SK-N-SH treated with all-trans-retinoic acid at 6 μM for 48 hours (cell line): ENCODE results near the gene ASB10.

Experiments used
- ATAC-seq: fragments of 200-7000 bp; cut with Tn5 transposase; 3 replicates; pipeline ENCODE4 v1.9.1; 2020; ENCODE audit warnings: mild to moderate bottlenecking, moderate library complexity
- ARNTL ChIP-seq: fragments of 450-650 bp; formaldehyde crosslinking; IDR thresholded peaks from 2 replicates; pipeline ENCODE4 v1.5.0; 2020; ENCODE audit warnings: low read depth, mild to moderate bottlenecking, moderate library complexity, borderline replicate concordance
- BACH2 ChIP-seq: fragments of 250-450 bp; sonication (Bioruptor Pico); IDR thresholded peaks from 2 replicates; pipeline ENCODE4 v1.9.0; 2021; ENCODE audit warnings: mild to moderate bottlenecking, borderline replicate concordance
- CSDC2 ChIP-seq: fragments of 250-450 bp; sonication (Bioruptor Pico); IDR thresholded peaks from 2 replicates; pipeline ENCODE4 v1.5.0; 2020; ENCODE audit warnings: mild to moderate bottlenecking, moderate library complexity
- ESRRG ChIP-seq: fragments of 250-450 bp; sonication (Bioruptor Pico); IDR thresholded peaks from 2 replicates; pipeline ENCODE4 v1.6.1; 2021; ENCODE audit warnings: mild to moderate bottlenecking
- GLIS3 ChIP-seq: fragments of 250-450 bp; sonication (Bioruptor Pico); IDR thresholded peaks from 2 replicates; pipeline ENCODE4 v1.5.0; 2020; ENCODE audit warnings: mild to moderate bottlenecking, moderate library complexity
- ISL1 ChIP-seq: fragments of 250-450 bp; sonication (Bioruptor Pico); IDR thresholded peaks from 2 replicates; pipeline ENCODE4 v2.1.2; 2022; ENCODE audit warnings: mild to moderate bottlenecking, moderate library complexity
- OSR1 ChIP-seq: fragments of 250-450 bp; sonication (Bioruptor Pico); IDR thresholded peaks from 2 replicates; pipeline ENCODE4 v1.8.0; 2022; ENCODE audit warnings: moderate library complexity, mild to moderate bottlenecking, inconsistent platforms
- PATZ1 ChIP-seq: fragments of 250-450 bp; sonication (Bioruptor Pico); IDR thresholded peaks from 2 replicates; pipeline ENCODE4 v1.8.0; 2020; ENCODE audit warnings: mild to moderate bottlenecking, moderate library complexity, borderline replicate concordance
- POU6F1 ChIP-seq: fragments of 250-450 bp; sonication (Bioruptor Pico); IDR thresholded peaks from 2 replicates; pipeline ENCODE4 v1.8.0; 2021; ENCODE audit warnings: low read depth, mild to moderate bottlenecking, moderate library complexity, borderline replicate concordance
- PPARA ChIP-seq: fragments of 250-450 bp; sonication (Bioruptor Pico); IDR thresholded peaks from 2 replicates; pipeline ENCODE4 v1.5.0; 2020; ENCODE audit warnings: mild to moderate bottlenecking, borderline replicate concordance
- SNAI2 ChIP-seq: fragments of 250-450 bp; sonication (Bioruptor Pico); IDR thresholded peaks from 2 replicates; pipeline ENCODE4 v1.5.0; 2020; ENCODE audit warnings: mild to moderate bottlenecking, moderate library complexity
- TCF4 ChIP-seq: fragments of 250-450 bp; sonication (Bioruptor Pico); IDR thresholded peaks from 2 replicates; pipeline ENCODE4 v1.8.0; 2021; ENCODE audit warnings: mild to moderate bottlenecking, moderate library complexity, borderline replicate concordance
- TOX ChIP-seq: fragments of 250-450 bp; sonication (Bioruptor Pico); IDR thresholded peaks from 2 replicates; pipeline ENCODE4 v1.8.0; 2021; ENCODE audit warnings: mild to moderate bottlenecking, moderate library complexity, borderline replicate concordance
- TSHZ2 ChIP-seq: fragments of 250-450 bp; sonication (Bioruptor Pico); IDR thresholded peaks from 2 replicates; pipeline ENCODE4 v1.5.0; 2020; ENCODE audit warnings: mild to moderate bottlenecking, moderate library complexity
- ZC3H10 ChIP-seq: fragments of 250-450 bp; sonication (Bioruptor Pico); IDR thresholded peaks from 2 replicates; pipeline ENCODE4 v1.5.1; 2021; ENCODE audit warnings: mild to moderate bottlenecking, moderate library complexity
- ZFP3 ChIP-seq: fragments of 250-450 bp; sonication (Bioruptor Pico); IDR thresholded peaks from 2 replicates; pipeline ENCODE4 v1.5.0; 2020; ENCODE audit warnings: mild to moderate bottlenecking, moderate library complexity
- ZFP30 ChIP-seq: fragments of 450-650 bp; formaldehyde crosslinking; IDR thresholded peaks from 2 replicates; pipeline ENCODE4 v1.5.0; 2022; ENCODE audit warnings: mild to moderate bottlenecking, moderate library complexity
- ZNF565 ChIP-seq: fragments of 450-650 bp; formaldehyde crosslinking; conservative IDR thresholded peaks from 2 replicates; pipeline ENCODE4 v1.5.0; 2020; ENCODE audit warnings: low read depth, mild to moderate bottlenecking, moderate library complexity
- ZNF8 ChIP-seq: fragments of 450-650 bp; formaldehyde crosslinking; IDR thresholded peaks from 2 replicates; pipeline ENCODE4 v1.5.0; 2020; ENCODE audit warnings: mild to moderate bottlenecking, moderate library complexity

The ASB10 gene

GRCh38 chr7:151233804-151234203 is 46.8 kb upstream of the ASB10 start:
- TF ChIP-seq ZFP3 (no peak), ZNF8 (no peak), ZNF565 (no peak), SNAI2 (CRISPR knock-in tag) (no peak), TSHZ2 (no peak), TCF4 (CRISPR knock-in tag) (no peak), BACH2 (no peak), TOX (CRISPR knock-in tag) (no peak)
- ATAC-seq: no peak

GRCh38 chr7:151232917-151233701 is 46.1 kb upstream of the ASB10 start:
- peak; percentile 90 for ATAC-seq
- no peak for TF ChIP-seq OSR1 (CRISPR knock-in tag)
- no peak for TF ChIP-seq ZNF565
- TF ChIP-seq CSDC2: no peak

- TF ChIP-seq GLIS3 (CRISPR knock-in tag): no peak
- TF ChIP-seq PATZ1 (CRISPR knock-in tag): 0 out of 2 replicates have a peak, but pooled peaks have one; percentile 36
- ATAC-seq: peak; percentile 93
Measured at GRCh38 chr7:151232091-151232916, 45.3 kb upstream of the ASB10 start, which contains the start of gene CHPF2. TSS of gene CHPF2 (plus strand) at chr7:151232483. CDS start at chr7:151234012, 1,529 bp downstream.

GRCh38 chr7:151231080-151231479 is 44.0 kb upstream of the ASB10 start:
- no peak for ATAC-seq
- TF ChIP-seq CSDC2: no peak
- TF ChIP-seq TCF4 (CRISPR knock-in tag): no peak
- TF ChIP-seq, all 23 proteins: peak for 0

- no peak for ATAC-seq
- no peak for TF ChIP-seq PATZ1 (CRISPR knock-in tag)
- TF ChIP-seq ZNF565: no peak
- no peak for TF ChIP-seq SNAI2 (CRISPR knock-in tag)
- no peak for TF ChIP-seq TCF4 (CRISPR knock-in tag)
- no peak for TF ChIP-seq POU6F1
- no peak for TF ChIP-seq ZNF8
- TF ChIP-seq GLIS3 (CRISPR knock-in tag): no peak
- no peak for TF ChIP-seq OSR1 (CRISPR knock-in tag)
- no peak for TF ChIP-seq TSHZ2
- no peak for TF ChIP-seq CSDC2
- no peak for TF ChIP-seq BACH2
- TF ChIP-seq ESRRG (CRISPR knock-in tag): no peak
- no peak for TF ChIP-seq PPARA (CRISPR knock-in tag)
- TF ChIP-seq ISL1 (CRISPR knock-in tag): no peak
- TF ChIP-seq ARNTL (CRISPR knock-in tag): no peak
- no peak for TF ChIP-seq ZC3H10 (CRISPR knock-in tag)
- TF ChIP-seq TOX (CRISPR knock-in tag): no peak
- TF ChIP-seq ZFP30: no peak
Measured at GRCh38 chr7:151229249-151229648, 42.2 kb upstream of the ASB10 start.
